ENCODE measurements around the gene CNDP2. TPM values are rescaled to one million over a fixed set of nuclear protein-coding genes. Genes with fewer than 3 reads are reported as not detected.

CNDP2 gene
- total RNA-seq, 1 experiment from 2014 or later: 161 TPM

GRCh38 chr18:74547860-74548259 is 51.7 kb downstream of the CNDP2 start:
- no peaks in the 10 kb centered on the region for H3K9me3 ChIP-seq (ENCODE audit: insufficient read depth, low read depth)
- H3K9me2 ChIP-seq (ENCODE audit: insufficient read depth): no peaks in the 10 kb centered on the region
- H3K36me3 ChIP-seq (ENCODE audit: low read depth): no peaks in the 10 kb centered on the region
- intact Hi-C loops (cut with micrococcal nuclease; ENCODE audit: unreplicated experiment): no loop called here
- no peak overlapping the region for H3K27ac ChIP-seq
- TF ChIP-seq EZH2 (IDR thresholded peaks at IDR 0.05; ENCODE audit: low read depth): no peak
- no peak for TF ChIP-seq CTCF (conservative IDR thresholded peaks at IDR 0.05)
- no peak overlapping the region for H2AFZ ChIP-seq
- peaks cover 12% of the 10 kb centered on the region; the same call in 1 of the 2 replicates for H3K27me3 ChIP-seq (ENCODE audit: insufficient read depth, low read depth)
- H3K4me2 ChIP-seq: no peak overlapping the region
- BruUV-seq (replicated peaks): no TSS peak
- POLR2A ChIA-PET (ENCODE audit: unreplicated experiment): no interaction called here
- no peaks in the 10 kb centered on the region for H3K79me2 ChIP-seq (ENCODE audit: low read depth)
- H3K4me1 ChIP-seq (replicated peaks; ENCODE audit: insufficient read depth): peaks cover 10% of the 10 kb centered on the region
- H3K4me3 ChIP-seq: no peak overlapping the region
- CTCF ChIA-PET: no interaction called here
- no peaks in the 10 kb centered on the region for H4K20me1 ChIP-seq (ENCODE audit: insufficient read depth)
- peaks cover 1% of the 10 kb centered on the region; the same call in 1 of the 2 replicates for H3F3A ChIP-seq (ENCODE audit: insufficient read depth, low read depth)
- no peak for DNase-seq

- H3K36me3 ChIP-seq (ENCODE audit: low read depth): no peaks in the 10 kb centered on the region
- H3K4me3 ChIP-seq: no peak overlapping the region
- TF ChIP-seq CTCF (conservative IDR thresholded peaks at IDR 0.05): no peak
- no peak for TF ChIP-seq EZH2 (IDR thresholded peaks at IDR 0.05; ENCODE audit: low read depth)
- no peak overlapping the region for H3K4me2 ChIP-seq
- H3K27ac ChIP-seq: no peak overlapping the region
- ChIA-PET CTCF (no interaction called here), POLR2A (ENCODE audit: unreplicated experiment) (no interaction called here)
- H3K79me2 ChIP-seq (ENCODE audit: low read depth): no peaks in the 10 kb centered on the region
- no peaks in the 10 kb centered on the region for H3K9me2 ChIP-seq (ENCODE audit: insufficient read depth)
- H3K9me3 ChIP-seq (ENCODE audit: insufficient read depth, low read depth): no peaks in the 10 kb centered on the region
- H3K4me1 ChIP-seq (replicated peaks; ENCODE audit: insufficient read depth): peaks cover 8% of the 10 kb centered on the region; the same call in 1 of the 2 replicates
- no peak for DNase-seq
- H3K27me3 ChIP-seq (ENCODE audit: insufficient read depth, low read depth): peaks cover 30% of the 10 kb centered on the region
- no peaks in the 10 kb centered on the region for H3F3A ChIP-seq (ENCODE audit: insufficient read depth, low read depth)
- no peak overlapping the region for H2AFZ ChIP-seq
- BruUV-seq (replicated peaks): no TSS peak
- H4K20me1 ChIP-seq (ENCODE audit: insufficient read depth): no peaks in the 10 kb centered on the region
- intact Hi-C loops (cut with micrococcal nuclease; ENCODE audit: unreplicated experiment): no loop called here
These were observed 53.5 kb downstream of the CNDP2 start for GRCh38 chr18:74549591-74550104.

- Histone ChIP-seq H2AFZ (no peak overlapping the region), H3K79me2 (ENCODE audit: low read depth) (no peaks in the 10 kb centered on the region), H3K27ac (no peak overlapping the region), H3K4me3 (no peak overlapping the region), H4K20me1 (ENCODE audit: insufficient read depth) (no peaks in the 10 kb centered on the region), H3K27me3 (ENCODE audit: insufficient read depth, low read depth) (peaks cover 43% of the 10 kb centered on the region), H3K4me1 (replicated peaks; ENCODE audit: insufficient read depth) (peaks cover 8% of the 10 kb centered on the region; the same call in 1 of the 2 replicates), H3K9me3 (ENCODE audit: insufficient read depth, low read depth) (no peaks in the 10 kb centered on the region), H3K36me3 (ENCODE audit: low read depth) (no peaks in the 10 kb centered on the region), H3K4me2 (no peak overlapping the region), H3K9me2 (ENCODE audit: insufficient read depth) (no peaks in the 10 kb centered on the region), H3F3A (ENCODE audit: insufficient read depth, low read depth) (no peaks in the 10 kb centered on the region)
- DNase-seq: no peak
- CTCF ChIA-PET: interaction anchor here (1.8 kb wide), 1 partner anchor 198 kb away, joined by 19 read pairs; no protein-coding TSS in a partner anchor
- TF ChIP-seq EZH2 (IDR thresholded peaks at IDR 0.05; ENCODE audit: low read depth) (no peak), CTCF (conservative IDR thresholded peaks at IDR 0.05) (no peak)
- BruUV-seq (replicated peaks): no TSS peak
- intact Hi-C loops (cut with micrococcal nuclease; ENCODE audit: unreplicated experiment): no loop called here
- POLR2A ChIA-PET (ENCODE audit: unreplicated experiment): no interaction called here
These were observed 54.7 kb downstream of the CNDP2 start for GRCh38 chr18:74550886-74551285.
